OCI-LY7 (cell line): ENCODE data around the gene CES4A.

Experiments
- CTCF ChIP-seq: fragments of 200-600 bp; sonication (generic); conservative IDR thresholded peaks from 2 replicates; pipeline ENCODE4 v1.5.1; 2014; ENCODE audit warnings: mild to moderate bottlenecking, antibody characterized with exemption, low read length, moderate library complexity, mixed read lengths
- EZH2phosphoT487 ChIP-seq: fragments of 200-600 bp; sonication (generic); IDR thresholded peaks from 2 replicates; pipeline ENCODE4 v1.6.1; 2018; ENCODE audit warnings: low read depth, borderline replicate concordance, mild to moderate bottlenecking, mixed run types, antibody characterized with exemption, low read length, moderate library complexity, mixed read lengths

DNA sequence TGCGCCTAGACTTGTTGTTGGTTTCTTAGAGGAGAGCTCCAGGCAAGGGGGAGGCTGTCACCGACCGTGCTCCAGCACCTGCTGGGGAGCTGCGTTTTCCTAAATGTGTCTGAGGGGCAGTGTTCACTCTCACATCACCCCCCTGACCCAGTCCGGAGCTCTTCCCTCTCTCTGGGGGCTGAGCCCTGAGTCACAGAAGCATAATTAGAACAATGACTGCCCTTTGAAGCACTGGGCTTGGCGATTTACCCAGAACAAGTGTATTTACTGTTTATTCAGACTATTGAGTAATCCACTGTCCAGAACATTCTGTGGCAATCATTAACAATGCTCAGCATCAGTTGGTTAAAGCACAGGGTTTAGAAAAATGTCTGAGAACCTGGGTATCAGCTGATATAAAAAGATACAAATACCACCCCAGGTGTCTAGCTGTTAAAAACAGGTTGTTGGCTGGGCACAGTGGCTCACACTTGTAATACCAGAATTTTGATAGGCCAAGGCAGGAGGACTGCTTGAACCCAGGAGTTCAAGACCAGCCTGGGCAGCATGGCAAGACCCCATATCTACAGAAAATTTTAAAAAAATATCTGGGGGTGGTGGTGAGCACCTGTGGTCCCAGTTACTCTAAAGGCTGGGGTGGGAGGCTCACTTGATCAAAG lies 8.1 kb downstream of the CES4A start:
- TF ChIP-seq CTCF = no peak
- no peak for TF ChIP-seq EZH2phosphoT487
